ENCODE results near the gene KCND3. TPM values are rescaled to one million over a fixed set of nuclear protein-coding genes. Genes with fewer than 3 reads are reported as not detected.

KCND3 gene
- total RNA-seq, 1 donor from 2014 or later, result 0.81 TPM

DNA sequence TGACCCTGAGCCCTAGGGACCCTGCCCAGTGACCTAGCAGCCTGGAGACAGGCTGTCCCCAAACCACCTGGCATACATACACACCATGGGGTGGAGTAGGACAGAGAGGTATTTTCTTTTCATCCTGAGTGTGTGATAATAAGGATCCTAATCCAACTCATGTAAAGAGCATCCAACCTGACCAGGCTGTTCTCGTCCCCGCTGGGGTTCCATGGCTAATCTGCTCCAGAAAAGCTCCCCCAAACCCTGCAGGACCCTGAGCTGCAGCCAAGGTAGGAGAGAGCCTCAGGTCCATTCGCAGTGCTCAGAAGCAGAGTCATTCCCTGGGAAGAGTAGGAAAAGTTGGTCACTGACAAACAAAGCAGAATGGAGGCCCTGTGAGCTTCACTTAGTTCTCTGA is 31.4 kb downstream of the KCND3 start:
- Mint-ChIP-seq H3K27ac (no peak overlapping the region), H3K9me3 (ENCODE audit: low read depth) (no peaks in the 10 kb centered on the region), H3K4me1 (ENCODE audit: low read depth) (no peaks in the 10 kb centered on the region), H3K4me3 (ENCODE audit: low read depth) (no peak overlapping the region), H3K36me3 (ENCODE audit: insufficient read depth) (no peaks in the 10 kb centered on the region), H3K27me3 (peaks cover 13% of the 10 kb centered on the region)
- TF ChIP-seq, protein P1, sequence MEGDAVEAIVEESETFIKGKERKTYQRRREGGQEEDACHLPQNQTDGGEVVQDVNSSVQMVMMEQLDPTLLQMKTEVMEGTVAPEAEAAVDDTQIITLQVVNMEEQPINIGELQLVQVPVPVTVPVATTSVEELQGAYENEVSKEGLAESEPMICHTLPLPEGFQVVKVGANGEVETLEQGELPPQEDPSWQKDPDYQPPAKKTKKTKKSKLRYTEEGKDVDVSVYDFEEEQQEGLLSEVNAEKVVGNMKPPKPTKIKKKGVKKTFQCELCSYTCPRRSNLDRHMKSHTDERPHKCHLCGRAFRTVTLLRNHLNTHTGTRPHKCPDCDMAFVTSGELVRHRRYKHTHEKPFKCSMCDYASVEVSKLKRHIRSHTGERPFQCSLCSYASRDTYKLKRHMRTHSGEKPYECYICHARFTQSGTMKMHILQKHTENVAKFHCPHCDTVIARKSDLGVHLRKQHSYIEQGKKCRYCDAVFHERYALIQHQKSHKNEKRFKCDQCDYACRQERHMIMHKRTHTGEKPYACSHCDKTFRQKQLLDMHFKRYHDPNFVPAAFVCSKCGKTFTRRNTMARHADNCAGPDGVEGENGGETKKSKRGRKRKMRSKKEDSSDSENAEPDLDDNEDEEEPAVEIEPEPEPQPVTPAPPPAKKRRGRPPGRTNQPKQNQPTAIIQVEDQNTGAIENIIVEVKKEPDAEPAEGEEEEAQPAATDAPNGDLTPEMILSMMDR (IDR thresholded peaks at IDR 0.05; ENCODE audit: unreplicated experiment), result no peak
- no peak for DNase-seq (ENCODE audit: low spot score, unreplicated experiment)

DNA sequence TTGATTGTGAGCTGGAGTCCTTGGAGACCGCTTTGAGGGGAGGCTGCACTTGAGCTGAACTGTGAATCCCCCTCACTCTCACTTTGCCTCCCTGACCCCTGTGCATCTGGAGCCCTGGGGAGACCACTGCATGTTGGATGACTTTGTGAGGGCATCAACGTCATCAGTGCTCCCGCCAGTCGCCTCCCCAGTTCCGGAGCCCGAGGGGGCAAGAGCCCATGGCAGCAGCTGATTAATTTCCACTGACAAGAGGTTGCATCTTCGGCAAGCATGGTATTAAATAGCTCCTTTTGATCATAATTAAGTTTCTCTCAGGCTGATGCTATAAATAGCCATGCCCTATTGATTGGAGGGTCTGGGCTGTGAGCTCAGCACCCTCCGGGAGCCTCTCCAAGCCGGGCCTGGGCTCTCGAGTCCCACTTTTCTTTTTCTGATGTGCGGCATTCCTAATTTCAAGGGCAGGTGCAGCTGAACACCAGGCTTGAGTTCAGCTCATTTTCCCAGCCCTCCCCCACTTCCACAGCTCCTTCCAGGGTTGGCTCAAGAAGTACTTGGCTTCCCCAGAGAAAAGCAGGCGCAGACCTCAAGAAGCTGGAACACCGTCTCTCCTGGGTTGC is 33.2 kb downstream of the KCND3 start:
- H3K4me3 Mint-ChIP-seq (ENCODE audit: low read depth), result no peak overlapping the region
- H3K4me1 Mint-ChIP-seq (ENCODE audit: low read depth), result no peaks in the 10 kb centered on the region
- no peak overlapping the region for H3K27ac Mint-ChIP-seq
- no peaks in the 10 kb centered on the region for H3K9me3 Mint-ChIP-seq (ENCODE audit: low read depth)
- H3K36me3 Mint-ChIP-seq (ENCODE audit: insufficient read depth), result no peaks in the 10 kb centered on the region
- DNase-seq (ENCODE audit: low spot score, unreplicated experiment), result no peak
- H3K27me3 Mint-ChIP-seq, result peaks cover 26% of the 10 kb centered on the region
- TF ChIP-seq, protein P1 (IDR thresholded peaks at IDR 0.05; ENCODE audit: unreplicated experiment), result no peak

DNA sequence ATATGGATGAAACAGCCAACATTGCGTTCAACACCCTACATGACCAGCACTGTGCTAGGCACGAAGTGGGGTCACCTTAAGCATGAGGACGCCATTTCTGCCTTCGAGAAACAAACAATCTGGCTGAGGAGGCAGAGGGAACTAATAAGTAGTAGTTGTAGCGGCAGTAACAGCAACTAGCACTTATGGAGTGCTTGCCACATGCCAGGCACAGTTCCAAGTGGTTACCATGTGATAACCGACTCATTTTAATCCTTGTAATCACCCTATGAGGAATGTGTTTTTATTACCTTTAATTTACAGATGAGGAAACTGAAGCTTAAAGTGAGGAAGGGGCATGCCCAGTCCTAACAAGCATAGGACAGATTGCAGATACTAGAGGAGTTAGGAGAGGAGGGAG is 33.7 kb downstream of the KCND3 start:
- H3K27ac Mint-ChIP-seq, result no peak overlapping the region
- DNase-seq (ENCODE audit: low spot score, unreplicated experiment), result no peak
- H3K9me3 Mint-ChIP-seq (ENCODE audit: low read depth), result no peaks in the 10 kb centered on the region
- H3K27me3 Mint-ChIP-seq, result peaks cover 25% of the 10 kb centered on the region
- no peaks in the 10 kb centered on the region for H3K36me3 Mint-ChIP-seq (ENCODE audit: insufficient read depth)
- H3K4me1 Mint-ChIP-seq (ENCODE audit: low read depth), result no peaks in the 10 kb centered on the region
- no peak overlapping the region for H3K4me3 Mint-ChIP-seq (ENCODE audit: low read depth)
- TF ChIP-seq, protein P1 (IDR thresholded peaks at IDR 0.05; ENCODE audit: unreplicated experiment), result no peak

DNA sequence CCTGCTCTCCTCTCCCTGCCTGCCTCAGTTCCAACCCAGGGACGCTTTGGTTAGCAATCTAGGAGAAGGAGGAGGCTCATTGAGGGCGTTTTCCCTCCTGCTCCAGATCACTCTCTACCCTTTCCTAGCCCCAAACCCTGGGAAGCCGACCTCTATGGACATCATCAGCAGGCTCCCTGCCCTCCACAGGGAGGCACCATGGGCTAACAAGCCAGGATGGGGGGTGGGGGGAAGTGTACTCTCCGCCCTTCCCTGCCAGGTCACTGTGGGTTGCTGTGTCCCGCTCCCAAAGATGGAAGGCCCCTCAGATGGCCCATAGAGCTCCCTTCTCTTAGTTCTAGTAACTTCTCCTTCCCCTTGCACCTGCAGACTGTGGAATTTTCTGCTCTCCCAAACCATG is 35.7 kb downstream of the KCND3 start:
- no peaks in the 10 kb centered on the region for H3K9me3 Mint-ChIP-seq (ENCODE audit: low read depth)
- no peaks in the 10 kb centered on the region for H3K4me1 Mint-ChIP-seq (ENCODE audit: low read depth)
- no peak overlapping the region for H3K4me3 Mint-ChIP-seq (ENCODE audit: low read depth)
- H3K36me3 Mint-ChIP-seq (ENCODE audit: insufficient read depth), result no peaks in the 10 kb centered on the region
- no peak overlapping the region for H3K27ac Mint-ChIP-seq
- no peak for DNase-seq (ENCODE audit: low spot score, unreplicated experiment)
- TF ChIP-seq, protein P1 (IDR thresholded peaks at IDR 0.05; ENCODE audit: unreplicated experiment), result no peak
- H3K27me3 Mint-ChIP-seq, result peaks cover 23% of the 10 kb centered on the region

DNA sequence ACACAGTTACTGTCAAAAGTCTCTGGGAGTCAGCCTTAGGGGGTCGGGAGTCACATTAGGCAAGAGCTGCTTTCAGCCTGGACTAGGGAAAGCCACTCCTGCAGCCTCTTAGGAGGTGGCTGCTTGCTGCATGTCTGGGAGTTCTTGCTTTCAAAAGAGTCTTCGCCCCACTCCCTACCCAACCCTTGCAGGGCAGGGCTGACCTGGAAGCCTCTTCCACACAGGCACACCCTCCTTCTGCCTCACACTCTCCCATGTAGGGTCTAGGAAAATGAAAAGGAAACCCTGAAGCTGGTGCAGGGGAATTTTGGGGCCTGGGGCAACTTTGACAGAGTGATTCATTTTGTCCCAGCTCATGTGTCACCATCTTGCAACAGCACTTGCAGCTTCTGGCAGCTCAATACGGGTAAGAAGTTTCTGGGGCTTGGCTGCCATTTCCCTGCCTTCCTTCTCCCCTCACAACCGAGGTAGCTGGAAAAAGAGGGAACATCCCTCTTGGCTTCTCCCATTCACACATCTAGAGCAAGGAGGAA is 37.3 kb downstream of the KCND3 start:
- Mint-ChIP-seq H3K4me1 (ENCODE audit: low read depth) (peaks cover 3% of the 10 kb centered on the region), H3K36me3 (ENCODE audit: insufficient read depth) (no peaks in the 10 kb centered on the region), H3K27ac (no peak overlapping the region), H3K9me3 (ENCODE audit: low read depth) (no peaks in the 10 kb centered on the region), H3K27me3 (peaks cover 28% of the 10 kb centered on the region), H3K4me3 (ENCODE audit: low read depth) (no peak overlapping the region)
- TF ChIP-seq, protein P1 (IDR thresholded peaks at IDR 0.05; ENCODE audit: unreplicated experiment), result no peak
- no peak for DNase-seq (ENCODE audit: low spot score, unreplicated experiment)

Measured in progenitor cell of endocrine pancreas (in vitro differentiated cells).